SKM-1 (cell line): Measurements from ENCODE around the gene KRTAP10-5.
"Not testable (repeated sequence)": the region's sequence is repeated elsewhere in the genome, so short reads cannot be mapped to it uniquely, and the experiment has no call there.

Source experiments
- DNase-seq: peaks from one replicate; lab custom pipeline; 2025; ENCODE audit not compliant: unreplicated experiment; lab: John Stamatoyannopoulos, UW

KRTAP10-5 gene

DNA sequence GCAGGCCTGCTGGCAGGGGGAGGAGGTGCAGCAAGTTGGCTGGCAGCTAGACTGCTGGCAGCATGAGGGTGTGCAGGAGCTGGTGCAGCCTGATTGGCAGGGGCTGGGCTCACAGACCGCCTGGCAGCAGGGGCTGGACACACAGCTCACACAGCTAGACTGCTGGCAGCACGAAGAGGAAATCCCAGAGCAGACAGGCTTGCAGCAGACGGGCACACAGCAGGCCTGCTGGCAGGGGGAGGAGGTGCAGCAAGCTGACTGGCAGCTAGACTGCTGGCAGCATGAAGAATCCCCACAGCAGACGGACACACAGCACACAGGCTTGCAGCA lies 11.4 kb upstream of the KRTAP10-5 start:
- DNase-seq = not testable (repeated sequence)

GRCh38 chr21:44590897-44591800 lies 10.7 kb upstream of the KRTAP10-5 start:
- DNase-seq = not testable (repeated sequence)

- no peak for DNase-seq
Measured at GRCh38 chr21:44590311-44590721, 9.9 kb upstream of the KRTAP10-5 start.

GRCh38 chr21:44589586-44590305 lies 9.3 kb upstream of the KRTAP10-5 start:
- no peak for DNase-seq

DNA sequence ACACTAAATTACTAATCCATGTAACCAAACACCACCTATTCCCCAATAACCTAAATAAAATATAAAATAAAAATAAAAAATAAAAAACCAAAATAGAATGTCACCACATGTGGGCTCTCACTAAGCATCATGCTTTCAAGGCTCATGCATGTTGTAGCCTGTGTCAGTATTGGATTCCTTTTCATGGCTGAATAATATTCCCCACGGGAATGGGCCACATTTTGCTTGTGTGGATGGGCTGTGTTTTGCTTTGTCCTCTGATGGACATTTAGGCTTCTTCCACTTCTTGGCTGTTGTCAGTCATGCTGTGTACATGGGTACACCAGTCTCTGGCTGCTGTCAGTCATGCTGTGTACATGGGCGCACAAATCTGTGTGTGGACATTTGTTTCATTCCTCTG lies 8.7 kb upstream of the KRTAP10-5 start:
- DNase-seq = no peak

GRCh38 chr21:44585892-44586291 lies 5.5 kb upstream of the KRTAP10-5 start:
- DNase-seq = no peak

GRCh38 chr21:44583800-44584147 lies 3.4 kb upstream of the KRTAP10-5 start:
- no peak for DNase-seq

DNA sequence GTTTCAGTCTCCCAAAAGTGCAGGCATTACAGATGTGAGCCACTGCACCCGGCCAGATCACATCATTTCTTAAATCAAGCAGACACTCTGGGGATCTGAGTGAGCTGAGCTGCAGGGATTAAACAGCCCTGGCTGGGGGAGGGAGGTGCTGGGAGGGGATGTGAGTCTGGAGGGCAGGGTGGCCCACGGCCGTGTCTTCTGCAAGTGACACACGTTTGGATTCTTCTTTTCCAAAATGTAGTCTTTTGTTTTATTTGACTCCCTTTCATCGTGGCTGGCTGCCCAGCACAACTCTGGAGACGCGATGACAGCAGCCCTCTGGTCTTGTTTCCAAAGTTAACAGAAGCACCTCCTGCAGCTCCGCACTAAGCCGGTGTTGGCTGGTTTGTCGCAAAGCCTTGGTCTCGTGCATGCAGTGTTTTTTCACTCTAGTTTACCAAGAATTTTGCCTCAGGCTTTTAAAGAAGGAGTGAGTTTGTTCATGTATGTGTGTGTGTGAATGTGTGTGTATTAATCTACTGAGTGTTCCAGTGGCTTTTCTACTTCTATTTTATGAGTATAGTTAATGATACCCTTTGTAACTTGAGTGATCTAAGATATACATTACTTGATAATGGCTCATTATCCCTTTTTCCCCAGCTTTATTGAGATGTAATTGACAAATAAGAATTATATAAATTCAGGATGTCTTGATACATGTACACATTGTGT lies 2.8 kb upstream of the KRTAP10-5 start:
- DNase-seq = no peak

- no peak for DNase-seq
Measured at GRCh38 chr21:44582055-44582454, 1.7 kb upstream of the KRTAP10-5 start.

GRCh38 chr21:44581158-44581557 lies 754 bp upstream of the KRTAP10-5 start:
- no peak for DNase-seq

- DNase-seq = no peak
Measured at GRCh38 chr21:44579833-44580144, 615 bp downstream of the KRTAP10-5 start.

DNA sequence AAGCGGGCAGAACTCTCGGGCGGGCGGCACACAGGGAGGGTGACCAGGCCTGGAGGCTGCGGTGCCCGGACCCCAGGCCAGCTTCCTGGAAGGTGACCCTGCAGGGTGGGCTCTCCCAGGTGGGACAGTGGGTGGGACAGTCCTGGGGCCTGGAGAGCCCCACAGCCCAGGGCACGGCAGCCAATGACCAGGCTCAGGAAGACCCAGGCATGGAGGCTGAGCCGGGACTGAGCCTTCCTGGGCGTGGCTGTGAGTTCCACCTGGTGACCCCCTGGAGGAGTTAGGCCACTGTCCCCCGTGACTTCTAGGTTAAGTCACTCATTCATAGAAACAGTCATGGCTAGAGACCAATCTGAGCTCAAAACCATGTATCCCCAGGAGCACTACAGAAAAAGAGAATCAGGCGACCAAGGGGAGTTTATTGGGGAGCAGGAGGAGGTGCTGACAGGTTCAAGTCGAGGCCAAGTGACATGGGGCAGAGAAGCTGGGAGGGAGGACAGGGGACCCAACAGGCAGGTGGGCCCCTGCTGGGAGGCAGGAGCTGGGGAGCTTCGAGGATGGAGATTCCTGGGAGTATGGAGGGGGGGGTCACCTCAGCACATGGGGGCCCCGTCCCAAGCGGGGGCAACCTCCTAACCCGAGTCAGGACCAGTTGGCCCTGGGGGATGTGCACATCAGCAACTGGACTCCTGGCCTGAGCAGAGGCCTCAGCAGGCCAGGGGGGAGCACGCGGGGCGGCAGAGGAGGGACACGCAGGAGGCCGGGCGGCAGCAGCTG lies 1.2 kb downstream of the KRTAP10-5 start:
- no peak for DNase-seq

- DNase-seq = no peak
Measured at GRCh38 chr21:44578371-44579055, 1.9 kb downstream of the KRTAP10-5 start.

GRCh38 chr21:44576025-44576420 lies 4.4 kb downstream of the KRTAP10-5 start:
- DNase-seq = no peak

GRCh38 chr21:44575307-44576024 lies 4.9 kb downstream of the KRTAP10-5 start:
- DNase-seq = no peak

- no peak for DNase-seq
Measured at GRCh38 chr21:44574457-44575306, 5.7 kb downstream of the KRTAP10-5 start.

DNA sequence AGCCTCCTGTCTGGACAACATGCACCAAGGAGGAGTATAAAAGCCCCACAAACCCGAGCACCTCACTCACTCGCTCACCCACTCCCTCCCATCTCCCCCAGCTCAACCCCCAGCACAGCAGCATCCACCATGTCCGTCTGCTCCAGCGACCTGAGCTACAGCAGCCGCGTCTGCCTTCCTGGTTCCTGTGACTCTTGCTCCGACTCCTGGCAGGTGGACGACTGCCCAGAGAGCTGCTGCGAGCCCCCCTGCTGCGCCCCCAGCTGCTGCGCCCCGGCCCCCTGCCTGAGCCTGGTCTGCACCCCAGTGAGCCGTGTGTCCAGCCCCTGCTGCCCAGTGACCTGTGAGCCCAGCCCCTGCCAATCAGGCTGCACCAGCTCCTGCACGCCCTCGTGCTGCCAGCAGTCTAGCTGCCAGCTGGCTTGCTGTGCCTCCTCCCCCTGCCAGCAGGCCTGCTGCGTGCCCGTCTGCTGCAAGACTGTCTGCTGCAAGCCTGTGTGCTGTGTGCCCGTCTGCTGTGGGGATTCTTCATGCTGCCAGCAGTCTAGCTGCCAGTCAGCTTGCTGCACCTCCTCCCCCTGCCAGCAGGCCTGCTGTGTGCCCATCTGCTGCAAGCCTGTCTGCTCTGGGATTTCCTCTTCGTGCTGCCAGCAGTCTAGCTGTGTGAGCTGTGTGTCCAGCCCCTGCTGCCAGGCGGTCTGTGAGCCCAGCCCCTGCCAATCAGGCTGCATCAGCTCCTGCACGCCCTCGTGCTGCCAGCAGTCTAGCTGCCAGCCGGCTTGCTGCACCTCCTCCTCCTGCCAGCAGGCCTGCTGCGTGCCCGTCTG lies 6.6 kb downstream of the KRTAP10-5 start, which contains the start of gene KRTAP10-4:
Gene KRTAP10-4 (plus strand): TSS at position 100 of the 827 bp plus-strand sequence. CDS start 30 bp downstream, at position 130.
- not testable (repeated sequence) for DNase-seq

DNA sequence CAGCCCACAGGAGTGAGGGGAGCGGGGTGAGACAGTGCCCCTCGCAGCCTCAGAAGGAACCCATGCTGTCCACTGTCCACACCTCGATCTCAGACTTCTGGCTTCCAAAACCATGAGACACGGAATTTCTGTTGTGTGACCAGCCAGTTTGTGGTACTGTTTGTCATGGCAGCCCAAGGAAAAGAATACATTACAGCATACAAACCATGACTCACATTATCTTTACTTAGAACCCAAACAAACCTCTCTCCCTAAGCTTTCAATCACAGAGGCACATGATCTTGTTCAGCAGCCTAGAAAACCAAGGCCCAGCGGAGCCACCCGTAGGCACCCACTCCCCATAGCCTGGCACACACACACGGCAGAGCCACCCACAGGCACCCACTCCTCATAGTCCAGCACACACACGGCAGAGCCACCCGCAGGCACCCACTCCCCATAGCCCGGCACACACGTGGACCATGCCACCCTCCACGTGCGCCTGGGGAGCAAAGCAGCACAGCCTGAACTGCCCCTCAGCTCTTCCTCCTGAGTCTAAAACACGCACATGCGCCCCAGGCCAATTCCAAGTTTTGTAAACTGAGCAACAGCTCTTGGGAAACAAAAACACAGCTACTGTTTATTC lies 7.3 kb downstream of the KRTAP10-5 start:
- no peak for DNase-seq
